Measurements from ENCODE around the gene IBA57. TPM values are rescaled to one million over a fixed set of nuclear protein-coding genes. Genes with fewer than 3 reads are reported as not detected.
A peak's percentile ranks its signal among the peaks of the same experiment; 100 is the strongest.

IBA57 gene
- total and polyA plus RNA-seq, 4 donors = 0.95 to 11.1 (median 4.8) TPM

GRCh38 chr1:228210076-228210651 is 44.6 kb downstream of the IBA57 start:
- 80 to 84% methylated on average over 9 to 11 of the region's 11 CpGs for WGBS, 2 donors
- Histone ChIP-seq H3K4me3 (ENCODE audit: low read length in 2 of 2) (no peak overlapping the region), H3K9me3 (ENCODE audit: control insufficient read depth, low read length) (no peaks in the 10 kb centered on the region), H3K27me3 (ENCODE audit: control insufficient read depth in 1 of 2, insufficient read depth in 2 of 2, low read length in 1 of 2) (no peaks in the 10 kb centered on the region), H3K4me1 (ENCODE audit: control insufficient read depth in 1 of 2, insufficient read depth in 2 of 2, low read length in 2 of 2) (no peaks in the 10 kb centered on the region), H3K36me3 (ENCODE audit: control insufficient read depth in 1 of 2, insufficient read depth in 2 of 2, low read length in 1 of 2) (no peaks in the 10 kb centered on the region), H3K27ac (ENCODE audit: low read depth in 1 of 2, low read length in 2 of 2) (no peak overlapping the region)
- DNase-seq (peak in 1 of 2 donors; percentile 64), ATAC-seq (ENCODE audit: low FRiP score) (no peak)
- intact Hi-C loops (cut with DNase I) = loop anchor here in 1 of 2 donors (5.0 kb wide), 1 partner anchor 78 kb away; no protein-coding TSS in a partner anchor

- DNase-seq = peak in 1 of 2 donors; percentile 68
- H3K27me3 ChIP-seq (ENCODE audit: control insufficient read depth in 1 of 2, insufficient read depth in 2 of 2, low read length in 1 of 2) = no peaks in the 10 kb centered on the region
- no peaks in the 10 kb centered on the region for H3K9me3 ChIP-seq (ENCODE audit: control insufficient read depth, low read length)
- H3K4me3 ChIP-seq (ENCODE audit: low read length in 2 of 2) = no peak overlapping the region
- whole genome bisulfite sequencing, 2 donors = 84 to 94% methylated on average over 16 of the region's 16 CpGs
- no peak for ATAC-seq (ENCODE audit: low FRiP score)
- intact Hi-C loops (cut with DNase I) = loop anchor here in 1 of 2 donors (5.0 kb wide), 1 partner anchor 79 kb away; no protein-coding TSS in a partner anchor
- H3K27ac ChIP-seq (ENCODE audit: low read depth in 1 of 2, low read length in 2 of 2) = no peak overlapping the region
- H3K4me1 ChIP-seq (ENCODE audit: control insufficient read depth in 1 of 2, insufficient read depth in 2 of 2, low read length in 2 of 2) = no peaks in the 10 kb centered on the region
- no peaks in the 10 kb centered on the region for H3K36me3 ChIP-seq (ENCODE audit: control insufficient read depth in 1 of 2, insufficient read depth in 2 of 2, low read length in 1 of 2)
Observed at GRCh38 chr1:228210712-228211530, 45.3 kb downstream of the IBA57 start.

DNA sequence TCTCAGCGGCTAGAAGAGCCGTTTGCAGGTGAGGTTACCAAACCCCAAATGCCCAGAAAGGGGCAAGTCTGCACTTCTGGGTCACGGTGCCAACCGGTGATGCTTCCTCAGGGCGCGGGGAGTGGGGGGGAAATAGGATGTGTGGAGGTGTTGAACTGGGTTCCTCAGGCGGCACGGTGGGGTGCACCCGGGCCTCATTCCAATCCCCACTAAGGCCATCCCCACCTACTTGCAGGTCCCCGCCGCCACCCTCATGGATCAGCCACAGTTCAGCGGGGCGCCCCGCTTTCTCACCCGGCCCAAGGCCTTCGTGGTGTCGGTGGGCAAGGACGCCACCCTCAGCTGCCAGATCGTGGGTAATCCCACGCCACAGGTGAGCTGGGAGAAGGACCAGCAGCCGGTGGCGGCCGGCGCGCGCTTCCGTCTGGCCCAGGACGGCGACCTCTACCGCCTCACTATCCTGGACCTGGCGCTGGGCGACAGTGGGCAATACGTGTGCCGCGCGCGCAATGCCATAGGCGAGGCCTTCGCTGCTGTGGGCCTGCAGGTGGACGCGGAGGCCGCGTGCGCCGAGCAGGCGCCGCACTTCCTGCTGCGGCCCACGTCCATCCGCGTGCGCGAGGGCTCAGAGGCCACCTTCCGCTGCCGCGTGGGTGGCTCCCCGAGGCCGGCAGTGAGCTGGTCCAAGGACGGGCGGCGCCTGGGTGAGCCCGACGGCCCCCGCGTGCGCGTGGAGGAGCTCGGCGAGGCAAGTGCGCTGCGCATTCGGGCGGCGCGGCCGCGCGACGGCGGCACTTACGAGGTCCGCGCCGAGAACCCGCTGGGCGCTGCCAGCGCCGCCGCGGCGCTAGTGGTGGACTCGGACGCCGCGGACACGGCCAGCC is 46.2 kb downstream of the IBA57 start:
- DNase-seq = peak in 1 of 2 donors; percentile 64

GRCh38 chr1:228212415-228212965 is 46.9 kb downstream of the IBA57 start:
- H3K27ac ChIP-seq (ENCODE audit: low read depth in 1 of 2, low read length in 2 of 2) = no peak overlapping the region
- intact Hi-C loops (cut with DNase I) = loop anchor here in 1 of 2 donors (5.0 kb wide), 1 partner anchor 80 kb away; no protein-coding TSS in a partner anchor
- DNase-seq = peak in 1 of 2 donors; percentile 76

More for the DNA sequence above, 46.2 kb downstream of the IBA57 start:
- no peaks in the 10 kb centered on the region for H3K9me3 ChIP-seq (ENCODE audit: control insufficient read depth, low read length)
- H3K4me1 ChIP-seq (ENCODE audit: control insufficient read depth in 1 of 2, insufficient read depth in 2 of 2, low read length in 2 of 2) = no peaks in the 10 kb centered on the region
- H3K27me3 ChIP-seq (ENCODE audit: control insufficient read depth in 1 of 2, insufficient read depth in 2 of 2, low read length in 1 of 2) = no peaks in the 10 kb centered on the region
- WGBS, 2 donors = 53 to 62% methylated on average over 76 to 96 of the region's 96 CpGs
- intact Hi-C loops (cut with DNase I) = loop anchor here in 1 of 2 donors (5.0 kb wide), 1 partner anchor 79 kb away; no protein-coding TSS in a partner anchor
- ATAC-seq (ENCODE audit: low FRiP score) = no peak
- H3K27ac ChIP-seq (ENCODE audit: low read depth in 1 of 2, low read length in 2 of 2) = no peak overlapping the region
- no peaks in the 10 kb centered on the region for H3K36me3 ChIP-seq (ENCODE audit: control insufficient read depth in 1 of 2, insufficient read depth in 2 of 2, low read length in 1 of 2)
- no peak overlapping the region for H3K4me3 ChIP-seq (ENCODE audit: low read length in 2 of 2)

DNA sequence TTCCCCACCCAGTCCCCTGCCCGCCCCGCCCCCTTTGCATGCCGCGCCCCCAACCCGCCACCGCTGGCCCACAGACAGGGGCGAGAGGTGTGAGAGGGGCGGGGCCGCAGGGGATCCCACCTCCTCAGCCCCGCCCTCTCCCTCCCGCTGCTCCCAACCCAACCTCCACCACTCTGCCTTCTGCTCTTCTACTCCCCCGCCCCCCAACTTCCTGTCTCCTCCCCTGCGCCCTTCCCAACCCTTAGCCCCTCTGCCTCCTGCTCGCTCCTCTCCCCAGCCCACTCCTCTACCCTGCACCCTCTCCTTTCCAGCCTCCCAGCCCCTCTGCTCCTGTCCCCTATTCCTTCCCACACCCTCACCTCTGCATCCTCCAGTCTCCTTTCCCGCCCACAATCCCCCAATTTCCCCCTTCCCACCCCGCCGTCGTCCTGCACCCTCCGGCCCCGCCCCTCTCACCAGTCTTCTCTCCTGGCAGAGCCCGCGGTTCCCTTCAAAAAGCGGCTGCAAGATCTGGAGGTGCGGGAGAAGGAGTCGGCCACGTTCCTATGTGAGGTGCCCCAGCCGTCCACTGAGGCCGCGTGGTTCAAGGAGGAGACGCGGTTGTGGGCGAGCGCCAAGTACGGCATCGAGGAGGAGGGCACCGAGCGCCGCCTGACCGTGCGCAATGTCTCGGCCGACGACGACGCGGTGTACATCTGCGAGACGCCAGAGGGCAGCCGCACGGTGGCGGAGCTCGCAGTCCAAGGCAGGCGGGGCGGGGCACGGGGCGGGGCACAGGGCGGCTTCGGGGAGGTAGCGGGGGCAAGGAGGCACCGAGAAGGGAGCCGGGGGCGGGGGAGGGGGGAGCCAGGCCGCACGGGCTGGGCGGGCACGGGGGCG is 47.6 kb downstream of the IBA57 start:
- H3K9me3 ChIP-seq (ENCODE audit: control insufficient read depth, low read length) = no peaks in the 10 kb centered on the region
- no peak overlapping the region for H3K27ac ChIP-seq (ENCODE audit: low read depth in 1 of 2, low read length in 2 of 2)
- intact Hi-C loops (cut with DNase I) = loop anchor here in 1 of 2 donors (5.0 kb wide), 1 partner anchor 81 kb away; no protein-coding TSS in a partner anchor
- H3K36me3 ChIP-seq (ENCODE audit: control insufficient read depth in 1 of 2, insufficient read depth in 2 of 2, low read length in 1 of 2) = no peaks in the 10 kb centered on the region
- 0 to 1% methylated on average over 61 to 67 of the region's 67 CpGs for WGBS, 2 donors
- DNase-seq = peak; percentile 90 to 96
- no peaks in the 10 kb centered on the region for H3K27me3 ChIP-seq (ENCODE audit: control insufficient read depth in 1 of 2, insufficient read depth in 2 of 2, low read length in 1 of 2)
- peak overlapping the region; percentile 12 to 14 for H3K4me3 ChIP-seq (ENCODE audit: low read length in 2 of 2)
- ATAC-seq (ENCODE audit: low FRiP score) = peak; percentile 80
- H3K4me1 ChIP-seq (ENCODE audit: control insufficient read depth in 1 of 2, insufficient read depth in 2 of 2, low read length in 2 of 2) = no peaks in the 10 kb centered on the region

More at GRCh38 chr1:228212415-228212965, 46.9 kb downstream of the IBA57 start:
- Histone ChIP-seq H3K4me3 (ENCODE audit: low read length in 2 of 2) (no peak overlapping the region), H3K9me3 (ENCODE audit: control insufficient read depth, low read length) (no peaks in the 10 kb centered on the region), H3K36me3 (ENCODE audit: control insufficient read depth in 1 of 2, insufficient read depth in 2 of 2, low read length in 1 of 2) (no peaks in the 10 kb centered on the region), H3K4me1 (ENCODE audit: control insufficient read depth in 1 of 2, insufficient read depth in 2 of 2, low read length in 2 of 2) (no peaks in the 10 kb centered on the region), H3K27me3 (ENCODE audit: control insufficient read depth in 1 of 2, insufficient read depth in 2 of 2, low read length in 1 of 2) (no peaks in the 10 kb centered on the region)
- 8 to 9% methylated on average over 56 to 66 of the region's 66 CpGs for WGBS, 2 donors
- no peak for ATAC-seq (ENCODE audit: low FRiP score)

DNA sequence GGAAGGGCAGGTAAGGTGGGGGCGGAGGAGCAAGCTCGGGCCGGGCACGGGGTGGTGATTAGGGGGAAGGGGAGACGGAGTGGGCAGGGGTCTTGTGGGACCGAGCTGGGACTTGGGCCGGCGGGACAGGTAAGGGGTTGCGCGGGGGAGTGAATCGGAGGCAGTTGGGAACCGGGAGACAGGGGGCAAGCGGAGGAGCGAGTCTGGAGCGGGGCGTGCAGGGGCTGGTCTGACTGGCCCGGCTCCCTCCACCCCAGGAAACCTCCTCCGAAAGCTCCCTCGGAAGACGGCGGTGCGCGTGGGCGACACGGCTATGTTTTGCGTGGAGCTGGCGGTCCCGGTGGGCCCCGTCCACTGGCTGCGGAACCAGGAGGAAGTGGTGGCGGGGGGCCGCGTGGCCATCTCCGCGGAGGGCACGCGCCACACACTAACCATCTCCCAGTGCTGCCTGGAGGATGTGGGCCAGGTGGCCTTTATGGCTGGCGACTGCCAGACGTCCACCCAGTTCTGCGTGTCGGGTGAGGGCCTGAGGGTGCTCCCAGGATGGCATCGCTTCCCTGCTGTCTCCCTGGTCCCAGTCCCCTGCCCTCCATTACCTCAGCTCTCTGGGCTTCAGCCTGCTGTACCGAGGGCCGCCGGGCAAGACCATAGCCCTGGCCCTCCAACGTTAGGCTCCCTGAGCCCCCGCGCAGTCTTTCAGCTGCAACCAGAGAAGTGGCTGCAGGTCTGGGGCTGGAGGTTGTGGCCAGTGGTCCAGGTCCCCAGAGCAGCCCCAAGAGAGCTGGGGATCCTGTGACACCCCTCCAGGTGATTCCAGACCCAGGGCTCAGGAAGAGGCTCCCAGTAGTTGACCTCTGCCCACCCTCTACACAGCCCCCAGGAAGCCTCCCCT is 48.6 kb downstream of the IBA57 start:
- no peak for ATAC-seq (ENCODE audit: low FRiP score)
- 41% methylated on average over 26 to 48 of the region's 48 CpGs for WGBS, 2 donors
- H3K27ac ChIP-seq (ENCODE audit: low read depth in 1 of 2, low read length in 2 of 2) = no peak overlapping the region

More for the DNA sequence above, 48.6 kb downstream of the IBA57 start:
- peak overlapping the region in 1 of 2 donors; percentile 12 for H3K4me3 ChIP-seq (ENCODE audit: low read length in 2 of 2)
- no peaks in the 10 kb centered on the region for H3K4me1 ChIP-seq (ENCODE audit: control insufficient read depth in 1 of 2, insufficient read depth in 2 of 2, low read length in 2 of 2)
- DNase-seq = peak in 1 of 2 donors; percentile 77
- no peaks in the 10 kb centered on the region for H3K36me3 ChIP-seq (ENCODE audit: control insufficient read depth in 1 of 2, insufficient read depth in 2 of 2, low read length in 1 of 2)
- H3K27me3 ChIP-seq (ENCODE audit: control insufficient read depth in 1 of 2, insufficient read depth in 2 of 2, low read length in 1 of 2) = no peaks in the 10 kb centered on the region
- no peaks in the 10 kb centered on the region for H3K9me3 ChIP-seq (ENCODE audit: control insufficient read depth, low read length)
- intact Hi-C loops (cut with DNase I) = loop anchor here in 1 of 2 donors (5.0 kb wide), 1 partner anchor 82 kb away; no protein-coding TSS in a partner anchor
